ENCODE data around the gene LSM2. TPM values are rescaled to one million over a fixed set of nuclear protein-coding genes. Genes with fewer than 3 reads are reported as not detected.
"Not testable (repeated sequence)": the region's sequence is repeated elsewhere in the genome, so short reads cannot be mapped to it uniquely, and the experiment has no call there.

Gene LSM2
- total RNA-seq, 2 experiments from 2014 or later = 172 to 174 TPM

DNA sequence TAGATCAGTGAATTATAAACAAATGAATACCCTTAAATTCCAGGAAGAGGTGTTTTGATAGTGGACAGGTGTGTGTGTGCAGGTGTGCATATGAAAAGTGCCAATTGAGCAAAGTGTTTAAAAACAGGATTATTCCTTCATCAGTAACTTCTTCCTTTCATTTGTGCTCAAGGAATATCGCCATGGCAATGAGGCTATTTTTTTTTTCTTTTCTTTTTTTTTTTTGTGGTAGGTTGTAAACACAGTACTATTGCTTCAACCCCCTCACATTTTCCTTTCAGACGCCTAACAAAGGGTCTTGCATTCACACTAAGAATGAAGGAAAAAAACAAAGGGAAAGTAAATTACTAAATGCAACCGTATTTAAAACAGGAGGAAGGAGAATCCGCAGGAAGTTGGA lies 18.8 kb upstream of the LSM2 start:
- Mint-ChIP-seq H3K27me3 (ENCODE audit: low read depth) (no peaks in the 10 kb centered on the region), H3K27ac (peak overlapping the region; percentile 97), H3K36me3 (ENCODE audit: low read depth) (peaks cover 7% of the 10 kb centered on the region), H3K4me1 (ENCODE audit: low read depth) (peaks cover 46% of the 10 kb centered on the region), H3K9me3 (no peaks in the 10 kb centered on the region), H3K4me3 (peak overlapping the region; percentile 85)
- intact Hi-C loops (cut with micrococcal nuclease) = loop anchor here (10.0 kb wide), 1 partner anchor 1149 kb away; no protein-coding TSS in a partner anchor
- CTCF ChIA-PET = no interaction called here
- no peak for DNase-seq

DNA sequence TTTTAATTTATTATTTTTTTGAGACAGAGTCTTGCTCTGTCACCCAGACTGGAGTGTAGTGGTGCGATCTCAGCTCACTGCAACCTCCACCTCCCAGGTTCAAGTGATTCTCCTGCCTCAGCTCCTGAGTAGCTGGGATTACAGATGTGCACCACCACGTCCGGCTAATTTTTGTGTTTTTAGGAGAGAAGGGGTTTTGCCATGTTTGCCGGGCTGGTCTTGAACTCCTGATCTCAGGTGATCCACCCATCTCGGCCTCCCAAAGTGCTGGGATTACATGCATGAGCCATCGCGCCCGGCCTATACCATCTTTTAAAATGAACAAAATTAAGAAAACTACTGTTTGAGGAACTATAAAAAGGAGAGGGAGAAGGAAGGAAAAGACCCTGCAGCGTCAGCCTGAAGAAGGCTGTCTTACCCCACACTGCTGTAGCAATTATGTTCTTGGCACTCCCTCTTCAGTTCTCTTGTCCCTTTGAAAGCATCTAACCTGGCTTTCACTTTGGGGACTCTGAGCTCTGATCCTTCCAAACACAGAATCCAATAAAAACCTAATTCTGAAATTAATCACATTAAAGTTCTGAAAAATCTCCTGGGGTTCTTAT lies 16.9 kb upstream of the LSM2 start:
- intact Hi-C loops (cut with micrococcal nuclease) = loop anchor here (2.0 to 10.0 kb wide), 3 partner anchors 27 to 1151 kb away; partner anchors contain the start of gene MICB
- H3K27ac Mint-ChIP-seq = peak overlapping the region; percentile 36
- not testable (repeated sequence) for H3K27me3 Mint-ChIP-seq (ENCODE audit: low read depth)

DNA sequence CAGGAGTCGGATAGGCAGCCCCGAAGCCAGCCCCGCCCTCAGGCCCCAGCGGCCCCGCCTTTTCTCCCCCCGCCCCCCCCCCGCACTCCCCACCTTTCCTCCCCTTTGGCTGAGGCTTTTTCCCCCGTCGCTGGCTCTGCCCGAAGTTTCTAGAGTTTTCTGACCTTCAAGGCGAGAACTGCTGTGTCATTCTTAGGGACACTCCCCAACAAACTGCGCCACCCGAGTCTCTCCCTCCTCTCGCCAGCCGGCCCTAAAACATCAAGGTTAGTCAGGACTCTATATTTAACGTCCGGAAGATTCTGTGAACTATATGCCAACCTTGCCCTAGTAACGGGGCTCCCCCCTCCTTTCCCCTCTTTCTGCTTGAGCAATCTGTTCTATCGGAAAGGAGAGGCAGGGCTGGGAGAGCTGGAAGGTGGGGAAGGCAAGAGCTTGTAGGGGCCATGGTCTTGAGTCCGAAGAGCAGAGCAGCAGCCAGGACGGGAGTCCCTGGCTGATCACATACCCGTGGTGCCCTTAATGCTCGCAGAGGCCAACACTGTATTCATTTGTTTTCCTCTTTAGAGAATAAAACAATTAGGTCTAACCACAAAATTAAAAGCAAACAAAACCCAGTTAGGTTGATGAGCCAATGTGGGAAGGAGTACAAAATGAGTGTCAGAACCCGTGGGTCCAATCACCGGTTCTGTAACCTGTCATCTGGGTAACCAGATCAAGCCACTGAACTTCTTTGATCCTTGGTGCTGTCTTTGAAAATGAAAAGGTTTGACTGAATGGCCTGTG lies 15.5 kb upstream of the LSM2 start:
- H3K36me3 Mint-ChIP-seq (ENCODE audit: low read depth) = no peaks in the 10 kb centered on the region
- CTCF ChIA-PET = interaction anchor here (0.7 to 1.1 kb wide), 2 partner anchors 16 to 18 kb away, joined by 3 to 4 read pairs; partner anchors contain the start of gene LSM2
- H3K27me3 Mint-ChIP-seq (ENCODE audit: low read depth) = no peaks in the 10 kb centered on the region
- intact Hi-C loops (cut with micrococcal nuclease) = loop anchor here (2.0 to 10.0 kb wide), 3 partner anchors 25 to 1153 kb away; partner anchors contain the start of gene MICB
- H3K9me3 Mint-ChIP-seq = no peaks in the 10 kb centered on the region
- peak overlapping the region; percentile 78 for H3K4me3 Mint-ChIP-seq
- DNase-seq = peak; percentile 83
- peaks cover 66% of the 10 kb centered on the region for H3K4me1 Mint-ChIP-seq (ENCODE audit: low read depth)
- peak overlapping the region; percentile 92 for H3K27ac Mint-ChIP-seq

More for the DNA sequence above, 16.9 kb upstream of the LSM2 start:
- H3K4me1 Mint-ChIP-seq (ENCODE audit: low read depth) = peaks cover 52% of the 10 kb centered on the region
- not testable (repeated sequence) for H3K4me3 Mint-ChIP-seq; DNase-seq; H3K9me3 Mint-ChIP-seq; H3K36me3 Mint-ChIP-seq (ENCODE audit: low read depth)
- CTCF ChIA-PET = interaction anchor here (0.6 to 1.1 kb wide), 2 partner anchors 19 to 215 kb away, joined by 4 to 5 read pairs; no protein-coding TSS in a partner anchor

DNA sequence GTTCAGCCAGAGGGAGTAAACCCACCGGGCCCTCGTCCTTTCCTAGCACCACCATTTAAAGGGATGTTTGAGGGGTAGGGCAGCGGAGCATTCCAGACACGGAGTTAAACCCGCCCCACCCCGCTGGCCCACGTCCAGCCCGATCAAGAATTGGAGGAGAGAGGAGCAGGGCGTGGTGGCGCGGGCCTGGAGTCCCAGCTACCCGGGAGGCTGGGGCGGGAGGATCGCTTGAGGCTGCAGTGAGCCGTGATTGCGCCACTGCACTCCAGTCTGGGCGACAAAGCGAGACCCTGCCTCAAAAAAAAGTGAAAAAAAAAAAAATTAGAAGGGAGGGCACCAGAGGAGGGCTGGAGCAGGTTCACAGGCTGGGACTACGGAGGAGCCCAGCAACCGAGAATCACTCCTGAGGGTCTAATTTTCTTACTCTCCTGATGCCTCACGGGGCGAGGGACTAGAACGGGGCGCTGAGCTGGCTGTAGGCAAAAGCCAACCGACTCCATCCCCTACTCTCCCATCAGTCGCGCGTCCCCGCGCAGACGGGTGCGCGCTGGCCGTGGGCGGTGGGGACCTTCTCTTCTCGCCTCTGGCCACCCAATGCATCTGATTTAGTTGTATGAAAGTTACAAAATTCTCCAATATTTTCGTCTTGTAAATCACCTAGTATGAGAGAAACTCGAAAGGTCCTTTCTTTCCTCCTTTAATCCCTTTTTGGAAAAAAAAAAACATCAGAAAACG lies 14.7 kb upstream of the LSM2 start:
- Mint-ChIP-seq H3K27ac (peak overlapping the region; percentile 92), H3K27me3 (ENCODE audit: low read depth) (no peaks in the 10 kb centered on the region), H3K36me3 (ENCODE audit: low read depth) (no peaks in the 10 kb centered on the region), H3K9me3 (no peaks in the 10 kb centered on the region), H3K4me3 (peak overlapping the region; percentile 78), H3K4me1 (ENCODE audit: low read depth) (peaks cover 59% of the 10 kb centered on the region)
- CTCF ChIA-PET = no interaction called here
- intact Hi-C loops (cut with micrococcal nuclease) = loop anchor here (2.0 to 10.0 kb wide), 3 partner anchors 25 to 1153 kb away; partner anchors contain the start of gene MICB
- peak; percentile 67 for DNase-seq

DNA sequence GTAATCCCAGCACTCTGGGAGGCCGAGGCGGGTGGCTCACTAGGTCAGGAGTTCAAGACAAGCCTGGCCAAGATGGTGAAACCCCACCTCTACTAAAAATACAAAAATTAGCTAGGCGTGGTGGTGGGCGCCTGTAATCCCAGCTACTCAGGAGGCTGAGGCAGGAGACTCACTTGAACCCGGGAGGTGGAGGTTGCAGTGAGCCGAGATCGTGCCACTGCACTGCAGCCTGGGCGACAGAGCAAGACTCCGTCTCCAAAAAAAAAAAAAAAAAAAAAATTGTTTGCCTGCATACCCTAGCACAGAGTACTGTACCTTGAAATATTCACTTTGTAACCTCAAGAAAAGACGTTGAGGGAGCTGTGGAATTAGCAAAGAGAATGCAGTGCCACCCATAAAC lies 13.6 kb upstream of the LSM2 start:
- H3K27ac Mint-ChIP-seq = peak overlapping the region; percentile 92
- H3K36me3 Mint-ChIP-seq (ENCODE audit: low read depth) = not testable (repeated sequence)
- peaks cover 55% of the 10 kb centered on the region for H3K4me1 Mint-ChIP-seq (ENCODE audit: low read depth)

DNA sequence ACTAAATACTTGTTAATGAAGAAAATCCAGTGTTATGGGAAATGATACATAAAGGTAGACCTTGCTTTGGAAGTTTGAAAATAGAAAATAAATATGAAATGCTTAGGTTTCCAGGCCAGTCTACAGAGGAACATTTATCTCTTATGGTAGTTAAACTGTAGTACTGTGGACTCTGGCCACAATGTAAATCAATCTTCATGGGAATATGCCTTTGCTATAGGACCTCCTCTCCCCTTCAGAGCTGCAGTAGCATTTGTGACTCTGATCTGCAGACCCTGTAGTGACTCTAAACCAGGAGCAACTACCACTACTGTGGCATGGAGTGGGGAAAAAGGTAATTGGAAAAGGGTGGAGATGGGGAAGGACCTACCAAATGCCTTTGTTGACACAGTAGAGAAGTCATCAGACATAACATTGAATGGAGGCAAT lies 13.1 kb upstream of the LSM2 start:
- intact Hi-C loops (cut with micrococcal nuclease) = loop anchor here (5.0 to 10.0 kb wide), 2 partner anchors 323 to 1155 kb away; partner anchors contain the start of gene MICB
- H3K27ac Mint-ChIP-seq = peak overlapping the region; percentile 40
- no peaks in the 10 kb centered on the region for H3K9me3 Mint-ChIP-seq
- H3K4me1 Mint-ChIP-seq (ENCODE audit: low read depth) = peaks cover 55% of the 10 kb centered on the region
- H3K4me3 Mint-ChIP-seq = no peak overlapping the region
- no peak for DNase-seq
- no peaks in the 10 kb centered on the region for H3K36me3 Mint-ChIP-seq (ENCODE audit: low read depth)
- H3K27me3 Mint-ChIP-seq (ENCODE audit: low read depth) = no peaks in the 10 kb centered on the region
- CTCF ChIA-PET = interaction anchor here (1.6 to 1.9 kb wide), 2 partner anchors 11 to 20 kb away, joined by 4 to 8 read pairs; no protein-coding TSS in a partner anchor

More for the DNA sequence above, 13.6 kb upstream of the LSM2 start:
- not testable (repeated sequence) for DNase-seq; H3K27me3 Mint-ChIP-seq (ENCODE audit: low read depth); H3K9me3 Mint-ChIP-seq
- CTCF ChIA-PET = interaction anchor here (0.6 to 1.9 kb wide), 3 partner anchors 10 to 326 kb away, joined by 4 to 8 read pairs (median 4); no protein-coding TSS in a partner anchor
- peak overlapping the region; percentile 78 for H3K4me3 Mint-ChIP-seq
- intact Hi-C loops (cut with micrococcal nuclease) = loop anchor here (5.0 to 10.0 kb wide), 2 partner anchors 323 to 1154 kb away; partner anchors contain the start of gene MICB

DNA sequence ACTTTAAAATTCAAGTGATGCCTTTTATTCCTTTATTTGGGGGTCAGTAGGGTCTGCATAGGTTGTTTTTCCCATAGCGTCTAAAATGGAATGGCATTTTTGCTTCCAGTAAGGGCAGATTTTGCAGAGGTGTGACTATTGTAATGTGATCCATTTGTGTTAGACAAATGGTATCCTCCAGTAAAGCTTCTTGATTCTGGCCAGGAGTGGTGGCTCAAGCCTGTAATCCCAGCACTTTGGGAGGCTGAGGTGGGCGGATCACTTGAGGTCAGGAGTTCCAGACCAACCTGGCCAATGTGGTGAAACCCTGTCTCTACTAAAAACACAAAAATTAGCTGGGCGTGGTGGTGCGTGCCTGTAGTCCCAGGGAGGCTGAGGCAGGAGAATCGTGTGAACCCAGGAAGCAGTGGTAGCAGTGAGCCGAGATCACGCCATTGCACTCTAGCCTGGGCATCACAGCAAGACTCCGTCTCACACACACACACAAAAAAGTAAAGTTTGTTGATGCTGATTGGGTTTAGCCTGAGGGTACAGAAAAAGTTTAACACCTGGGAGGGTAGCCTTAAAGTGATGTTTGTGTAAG lies 11.3 kb upstream of the LSM2 start:
- not testable (repeated sequence) for H3K36me3 Mint-ChIP-seq (ENCODE audit: low read depth); DNase-seq; H3K27me3 Mint-ChIP-seq (ENCODE audit: low read depth); H3K9me3 Mint-ChIP-seq
- CTCF ChIA-PET = interaction anchor here (0.6 to 1.0 kb wide), 10 partner anchors 9 to 220 kb away, joined by 3 to 6 read pairs (median 3); partner anchors contain the start of genes BAG6, HSPA1B and VARS1
- peak overlapping the region; percentile 93 for H3K27ac Mint-ChIP-seq
- intact Hi-C loops (cut with micrococcal nuclease) = loop anchor here (2.0 kb wide), 2 partner anchors 47 to 137 kb away; partner anchors contain the start of gene LY6G5C
- H3K4me1 Mint-ChIP-seq (ENCODE audit: low read depth) = peaks cover 60% of the 10 kb centered on the region
- peak overlapping the region; percentile 85 for H3K4me3 Mint-ChIP-seq

DNA sequence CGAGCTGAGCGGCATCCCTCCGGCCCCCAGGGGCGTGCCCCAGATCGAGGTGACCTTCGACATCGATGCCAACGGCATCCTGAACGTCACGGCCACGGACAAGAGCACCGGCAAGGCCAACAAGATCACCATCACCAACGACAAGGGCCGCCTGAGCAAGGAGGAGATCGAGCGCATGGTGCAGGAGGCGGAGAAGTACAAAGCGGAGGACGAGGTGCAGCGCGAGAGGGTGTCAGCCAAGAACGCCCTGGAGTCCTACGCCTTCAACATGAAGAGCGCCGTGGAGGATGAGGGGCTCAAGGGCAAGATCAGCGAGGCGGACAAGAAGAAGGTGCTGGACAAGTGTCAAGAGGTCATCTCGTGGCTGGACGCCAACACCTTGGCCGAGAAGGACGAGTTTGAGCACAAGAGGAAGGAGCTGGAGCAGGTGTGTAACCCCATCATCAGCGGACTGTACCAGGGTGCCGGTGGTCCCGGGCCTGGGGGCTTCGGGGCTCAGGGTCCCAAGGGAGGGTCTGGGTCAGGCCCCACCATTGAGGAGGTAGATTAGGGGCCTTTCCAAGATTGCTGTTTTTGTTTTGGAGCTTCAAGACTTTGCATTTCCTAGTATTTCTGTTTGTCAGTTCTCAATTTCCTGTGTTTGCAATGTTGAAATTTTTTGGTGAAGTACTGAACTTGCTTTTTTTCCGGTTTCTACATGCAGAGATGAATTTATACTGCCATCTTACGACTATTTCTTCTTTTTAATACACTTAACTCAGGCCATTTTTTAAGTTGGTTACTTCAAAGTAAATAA lies 10.6 kb upstream of the LSM2 start:
- intact Hi-C loops (cut with micrococcal nuclease) = loop anchor here (2.0 kb wide), 2 partner anchors 47 to 137 kb away; partner anchors contain the start of gene LY6G5C
- peak overlapping the region; percentile 85 for H3K4me3 Mint-ChIP-seq
- not testable (repeated sequence) for H3K36me3 Mint-ChIP-seq (ENCODE audit: low read depth); H3K27me3 Mint-ChIP-seq (ENCODE audit: low read depth); H3K9me3 Mint-ChIP-seq; DNase-seq
- H3K27ac Mint-ChIP-seq = peak overlapping the region; percentile 93
- peaks cover 60% of the 10 kb centered on the region for H3K4me1 Mint-ChIP-seq (ENCODE audit: low read depth)
- CTCF ChIA-PET = interaction anchor here (0.7 to 1.0 kb wide), 8 partner anchors 10 to 219 kb away, joined by 3 to 6 read pairs (median 4); partner anchors contain the start of genes BAG6, HSPA1B and VARS1

DNA sequence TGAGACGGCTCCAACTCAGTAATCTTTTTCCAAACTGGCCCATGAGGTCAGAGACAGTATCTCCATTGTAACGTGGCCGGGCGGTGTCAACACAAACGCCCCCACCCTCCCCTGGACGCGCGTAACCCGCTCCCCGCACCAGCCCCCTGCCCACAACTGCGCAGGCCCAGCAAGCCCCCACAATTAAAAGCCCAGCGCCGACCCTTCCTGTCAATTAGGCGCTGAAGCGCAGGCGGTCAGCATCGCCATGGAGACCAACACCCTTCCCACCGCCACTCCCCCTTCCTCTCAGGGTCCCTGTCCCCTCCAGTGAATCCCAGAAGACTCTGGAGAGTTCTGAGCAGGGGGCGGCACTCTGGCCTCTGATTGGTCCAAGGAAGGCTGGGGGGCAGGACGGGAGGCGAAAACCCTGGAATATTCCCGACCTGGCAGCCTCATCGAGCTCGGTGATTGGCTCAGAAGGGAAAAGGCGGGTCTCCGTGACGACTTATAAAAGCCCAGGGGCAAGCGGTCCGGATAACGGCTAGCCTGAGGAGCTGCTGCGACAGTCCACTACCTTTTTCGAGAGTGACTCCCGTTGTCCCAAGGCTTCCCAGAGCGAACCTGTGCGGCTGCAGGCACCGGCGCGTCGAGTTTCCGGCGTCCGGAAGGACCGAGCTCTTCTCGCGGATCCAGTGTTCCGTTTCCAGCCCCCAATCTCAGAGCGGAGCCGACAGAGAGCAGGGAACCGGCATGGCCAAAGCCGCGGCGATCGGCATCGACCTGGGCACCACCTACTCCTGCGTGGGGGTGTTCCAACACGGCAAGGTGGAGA lies 8.5 kb upstream of the LSM2 start, which contains the start of the genes HSPA1A and HSPA1L:
Gene HSPA1A, plus strand, starts transcription at position 519 of the 814 bp plus-strand sequence. Its CDS starts 214 bp downstream, at position 733.
Gene HSPA1L, minus strand, starts transcription at position 259 of the 814 bp plus-strand sequence. CDS start 3,311 bp downstream, outside the sequence.
- Mint-ChIP-seq H3K9me3 (no peaks in the 10 kb centered on the region), H3K4me1 (ENCODE audit: low read depth) (peaks cover 54% of the 10 kb centered on the region), H3K36me3 (ENCODE audit: low read depth) (no peaks in the 10 kb centered on the region), H3K27me3 (ENCODE audit: low read depth) (no peaks in the 10 kb centered on the region), H3K4me3 (peak within 1 kb of the TSS; percentile 84), H3K27ac (peak within 1 kb of the TSS; percentile 96)
- CTCF ChIA-PET = interaction anchor here (0.7 to 0.8 kb wide), 2 partner anchors 8 to 26 kb away, joined by 4 read pairs; partner anchors contain the start of gene LSM2
- intact Hi-C loops (cut with micrococcal nuclease) = loop anchor here (2.0 kb wide), 1 partner anchor 76 kb away; no protein-coding TSS in a partner anchor
- peak; percentile 60 for DNase-seq

DNA sequence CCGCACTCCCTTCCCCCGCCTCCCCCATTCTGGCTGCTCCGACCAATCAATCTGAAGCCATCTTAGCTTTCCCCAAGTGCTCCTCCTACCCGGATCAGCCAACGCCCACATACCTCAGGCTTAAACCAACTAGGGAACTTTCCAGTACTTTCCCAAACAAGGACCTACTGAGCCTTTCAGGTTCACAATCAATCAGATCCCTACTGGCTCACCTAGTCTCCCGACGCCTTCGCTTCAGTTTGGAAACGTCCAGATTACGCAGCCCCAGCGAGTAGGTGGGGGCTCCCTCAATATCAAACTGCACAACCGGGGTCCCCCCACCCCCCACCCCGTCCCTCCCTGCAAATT lies 7.9 kb upstream of the LSM2 start:
- Mint-ChIP-seq H3K27ac (peak overlapping the region; percentile 84), H3K36me3 (ENCODE audit: low read depth) (no peaks in the 10 kb centered on the region), H3K4me1 (ENCODE audit: low read depth) (peaks cover 51% of the 10 kb centered on the region), H3K9me3 (no peaks in the 10 kb centered on the region), H3K27me3 (ENCODE audit: low read depth) (no peaks in the 10 kb centered on the region), H3K4me3 (peak overlapping the region; percentile 84)
- peak; percentile 85 for DNase-seq
- CTCF ChIA-PET = interaction anchor here (1.2 to 1.6 kb wide), 2 partner anchors 23 to 77 kb away, joined by 3 to 4 read pairs; no protein-coding TSS in a partner anchor
- intact Hi-C loops (cut with micrococcal nuclease) = loop anchor here (2.0 kb wide), 1 partner anchor 76 kb away; no protein-coding TSS in a partner anchor

Measured in activated naive CD4-positive, alpha-beta T cell treated with anti-CD3 and anti-CD28 coated beads for 36 hours (primary cell).